ENCODE measurements around the gene SLC19A2.

The SLC19A2 gene

GRCh38 chr1:169478094-169478672 is 7.6 kb downstream of the SLC19A2 start:
- DNase-seq (ENCODE audit: insufficient read length, low spot score) (no peak), FAIRE-seq (no peak)

GRCh38 chr1:169475806-169476387 is 9.8 kb downstream of the SLC19A2 start:
- no peak for FAIRE-seq
- DNase-seq (ENCODE audit: insufficient read length, low spot score) = no peak

GRCh38 chr1:169474302-169474995 is 11.3 kb downstream of the SLC19A2 start:
- no peak for FAIRE-seq
- DNase-seq (ENCODE audit: insufficient read length, low spot score) = no peak

GRCh38 chr1:169473347-169473746 is 12.4 kb downstream of the SLC19A2 start:
- DNase-seq (ENCODE audit: insufficient read length, low spot score) = no peak

GRCh38 chr1:169472738-169473137 is 13.0 kb downstream of the SLC19A2 start:
- FAIRE-seq (no peak), DNase-seq (ENCODE audit: insufficient read length, low spot score) (no peak)

More at GRCh38 chr1:169473347-169473746, 12.4 kb downstream of the SLC19A2 start:
- no peak for FAIRE-seq

GRCh38 chr1:169468982-169469381 is 16.8 kb downstream of the SLC19A2 start:
- FAIRE-seq = no peak

GRCh38 chr1:169466259-169467230 is 19.2 kb downstream of the SLC19A2 start:
- FAIRE-seq (no peak), DNase-seq (ENCODE audit: insufficient read length, low spot score) (no peak)

More at GRCh38 chr1:169468982-169469381, 16.8 kb downstream of the SLC19A2 start:
- no peak for DNase-seq (ENCODE audit: insufficient read length, low spot score)

GRCh38 chr1:169465281-169465680 is 20.5 kb downstream of the SLC19A2 start:
- DNase-seq (ENCODE audit: insufficient read length, low spot score) = no peak
- FAIRE-seq = no peak

- DNase-seq (ENCODE audit: insufficient read length, low spot score) (no peak), FAIRE-seq (no peak)
Measured at GRCh38 chr1:169462385-169462784, 23.4 kb downstream of the SLC19A2 start.

GRCh38 chr1:169461390-169462000 is 24.2 kb downstream of the SLC19A2 start:
- no peak for DNase-seq (ENCODE audit: insufficient read length, low spot score)

GRCh38 chr1:169460191-169460833 is 25.4 kb downstream of the SLC19A2 start:
- no peak for FAIRE-seq
- no peak for DNase-seq (ENCODE audit: insufficient read length, low spot score)

More at GRCh38 chr1:169461390-169462000, 24.2 kb downstream of the SLC19A2 start:
- FAIRE-seq = no peak

GRCh38 chr1:169457443-169457842 is 28.3 kb downstream of the SLC19A2 start:
- FAIRE-seq (no peak), DNase-seq (ENCODE audit: insufficient read length, low spot score) (no peak)

- FAIRE-seq (no peak), DNase-seq (ENCODE audit: insufficient read length, low spot score) (no peak)
Measured at GRCh38 chr1:169456029-169456428, 29.7 kb downstream of the SLC19A2 start.

GRCh38 chr1:169452921-169453320 is 32.8 kb downstream of the SLC19A2 start:
- no peak for DNase-seq (ENCODE audit: insufficient read length, low spot score)
- no peak for FAIRE-seq

- no peak for FAIRE-seq
- no peak for DNase-seq (ENCODE audit: insufficient read length, low spot score)
Measured at GRCh38 chr1:169451218-169451824, 34.4 kb downstream of the SLC19A2 start.

GRCh38 chr1:169443923-169444322 is 41.8 kb downstream of the SLC19A2 start:
- DNase-seq (ENCODE audit: insufficient read length, low spot score) = no peak
- no peak for FAIRE-seq

- FAIRE-seq (no peak), DNase-seq (ENCODE audit: insufficient read length, low spot score) (peak; percentile 10)
Measured at GRCh38 chr1:169427081-169427641, 58.6 kb downstream of the SLC19A2 start, which contains the start of gene CCDC181. Gene CCDC181 (minus strand): TSS chr1:169427474. CDS start chr1:169424927, 2,547 bp downstream.

GRCh38 chr1:169426174-169426705 is 59.5 kb downstream of the SLC19A2 start:
- no peak for FAIRE-seq
- no peak for DNase-seq (ENCODE audit: insufficient read length, low spot score)

- no peak for FAIRE-seq
- DNase-seq (ENCODE audit: insufficient read length, low spot score) = no peak
Measured at GRCh38 chr1:169421309-169421708, 64.4 kb downstream of the SLC19A2 start.
